ENCODE results near the gene SP140.

SP140 gene

DNA sequence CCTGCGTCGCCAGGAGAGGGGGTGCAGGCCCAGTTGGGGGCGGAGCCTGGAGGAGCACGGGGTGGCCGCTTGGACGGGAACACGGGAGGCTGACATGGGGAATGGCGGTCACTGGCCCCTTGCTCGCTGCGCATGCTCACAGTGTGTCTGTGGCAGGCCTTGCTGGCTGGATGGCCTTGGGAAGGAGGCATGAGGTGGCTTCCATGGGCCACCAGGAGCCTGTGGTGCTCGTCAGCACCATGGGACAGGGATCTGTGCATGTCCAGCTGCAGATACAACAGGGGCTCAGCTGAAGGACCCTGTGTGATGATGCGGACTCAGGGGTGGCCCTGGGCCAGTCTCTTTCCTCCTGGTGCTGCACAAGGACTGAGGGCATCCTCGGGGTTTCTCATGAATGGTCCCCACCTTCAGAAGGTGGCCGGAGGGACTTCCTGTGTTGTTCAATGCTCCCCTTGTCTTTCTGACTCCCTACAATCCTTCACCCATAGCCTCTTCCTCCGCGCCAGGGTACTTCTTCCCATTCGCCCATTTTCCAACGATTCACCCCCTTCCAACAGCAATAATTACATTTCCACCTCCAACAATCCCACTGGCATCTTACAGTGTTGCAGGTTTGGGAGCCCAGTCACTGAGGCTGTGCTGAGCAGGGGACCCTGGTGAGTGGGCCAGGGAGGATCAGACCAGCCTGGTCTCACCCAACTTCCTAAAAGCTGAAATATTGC is 98.0 kb downstream of the SP140 start:
- no peak overlapping the region for H3K4me3 ChIP-seq (ENCODE audit: control insufficient read depth, low read depth, low read length)
- DNase-seq (ENCODE audit: low read depth), result no peak
- TF ChIP-seq, protein P1, sequence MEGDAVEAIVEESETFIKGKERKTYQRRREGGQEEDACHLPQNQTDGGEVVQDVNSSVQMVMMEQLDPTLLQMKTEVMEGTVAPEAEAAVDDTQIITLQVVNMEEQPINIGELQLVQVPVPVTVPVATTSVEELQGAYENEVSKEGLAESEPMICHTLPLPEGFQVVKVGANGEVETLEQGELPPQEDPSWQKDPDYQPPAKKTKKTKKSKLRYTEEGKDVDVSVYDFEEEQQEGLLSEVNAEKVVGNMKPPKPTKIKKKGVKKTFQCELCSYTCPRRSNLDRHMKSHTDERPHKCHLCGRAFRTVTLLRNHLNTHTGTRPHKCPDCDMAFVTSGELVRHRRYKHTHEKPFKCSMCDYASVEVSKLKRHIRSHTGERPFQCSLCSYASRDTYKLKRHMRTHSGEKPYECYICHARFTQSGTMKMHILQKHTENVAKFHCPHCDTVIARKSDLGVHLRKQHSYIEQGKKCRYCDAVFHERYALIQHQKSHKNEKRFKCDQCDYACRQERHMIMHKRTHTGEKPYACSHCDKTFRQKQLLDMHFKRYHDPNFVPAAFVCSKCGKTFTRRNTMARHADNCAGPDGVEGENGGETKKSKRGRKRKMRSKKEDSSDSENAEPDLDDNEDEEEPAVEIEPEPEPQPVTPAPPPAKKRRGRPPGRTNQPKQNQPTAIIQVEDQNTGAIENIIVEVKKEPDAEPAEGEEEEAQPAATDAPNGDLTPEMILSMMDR (IDR thresholded peaks at IDR 0.05; ENCODE audit: control insufficient read depth, insufficient read depth, low read depth, low read length, missing control alignments), result peak; percentile 30

DNA sequence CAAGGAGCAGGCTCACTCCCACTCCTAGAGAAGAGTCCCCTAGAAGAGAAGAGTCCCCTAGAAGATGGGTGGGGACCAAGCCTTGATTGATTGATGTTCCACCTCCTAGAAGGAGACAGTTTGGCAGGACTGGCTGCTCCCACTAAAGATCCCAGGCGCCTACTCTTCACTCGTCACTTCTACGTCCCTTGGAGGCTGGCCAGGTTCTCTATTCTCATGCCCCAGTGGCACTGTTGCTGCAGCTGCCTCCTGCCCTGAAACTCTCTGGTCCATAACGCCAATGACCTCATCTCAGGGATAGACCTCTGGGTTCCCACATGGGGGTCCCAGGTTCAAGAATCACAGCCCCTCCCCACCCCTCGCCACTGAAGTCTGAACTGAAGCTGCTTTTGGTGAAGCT is 99.0 kb downstream of the SP140 start:
- DNase-seq (ENCODE audit: low read depth), result no peak
- TF ChIP-seq, protein P1 (IDR thresholded peaks at IDR 0.05; ENCODE audit: control insufficient read depth, insufficient read depth, low read depth, low read length, missing control alignments), result no peak
- H3K4me3 ChIP-seq (ENCODE audit: control insufficient read depth, low read depth, low read length), result no peak overlapping the region

DNA sequence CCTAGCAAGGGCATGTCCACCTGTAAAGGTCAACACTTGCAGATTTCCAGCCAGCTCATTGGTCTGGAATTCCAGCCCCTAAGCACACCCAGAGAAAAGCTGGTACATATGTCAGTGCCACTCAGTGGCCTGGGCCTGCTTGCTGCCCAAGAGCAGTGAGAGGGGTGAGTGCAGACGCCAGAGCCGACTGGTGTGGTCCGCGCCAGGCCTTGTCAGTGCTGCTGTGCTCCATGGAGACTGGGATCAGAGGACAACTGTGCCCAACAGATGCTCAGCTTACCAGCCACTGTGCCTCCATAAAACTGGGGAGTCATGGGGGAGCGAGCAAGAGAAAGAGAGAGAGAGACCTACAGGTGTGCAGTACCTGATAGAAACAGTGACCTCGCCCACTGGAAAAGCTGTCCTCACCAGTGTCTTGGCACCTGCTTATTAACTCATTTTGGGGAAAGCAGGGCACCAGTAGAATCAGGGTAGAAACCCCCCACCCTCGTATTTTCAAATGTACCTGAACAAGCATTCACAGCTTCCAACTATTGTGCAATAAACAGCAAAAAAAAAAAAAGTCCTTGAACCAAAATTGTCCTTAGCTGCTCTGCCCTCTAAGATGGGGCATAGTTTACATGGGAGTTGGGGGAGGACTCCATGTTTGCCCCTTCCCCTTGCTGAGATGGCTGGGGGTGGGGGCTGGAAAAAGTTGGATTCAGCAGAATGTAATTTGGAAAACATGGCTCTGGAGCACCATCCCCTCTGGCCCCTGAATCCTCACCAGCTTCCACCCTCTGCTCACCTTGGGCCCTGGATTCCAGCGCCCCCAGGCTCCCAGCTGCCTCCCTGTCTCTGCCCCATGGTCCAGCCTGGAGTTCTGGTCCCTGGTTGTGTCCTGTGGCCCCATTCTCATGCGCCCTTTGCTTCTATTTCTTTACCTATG is 100.0 kb downstream of the SP140 start:
- no peak for DNase-seq (ENCODE audit: low read depth)
- TF ChIP-seq, protein P1 (IDR thresholded peaks at IDR 0.05; ENCODE audit: control insufficient read depth, insufficient read depth, low read depth, low read length, missing control alignments), result no peak
- no peak overlapping the region for H3K4me3 ChIP-seq (ENCODE audit: control insufficient read depth, low read depth, low read length)

DNA sequence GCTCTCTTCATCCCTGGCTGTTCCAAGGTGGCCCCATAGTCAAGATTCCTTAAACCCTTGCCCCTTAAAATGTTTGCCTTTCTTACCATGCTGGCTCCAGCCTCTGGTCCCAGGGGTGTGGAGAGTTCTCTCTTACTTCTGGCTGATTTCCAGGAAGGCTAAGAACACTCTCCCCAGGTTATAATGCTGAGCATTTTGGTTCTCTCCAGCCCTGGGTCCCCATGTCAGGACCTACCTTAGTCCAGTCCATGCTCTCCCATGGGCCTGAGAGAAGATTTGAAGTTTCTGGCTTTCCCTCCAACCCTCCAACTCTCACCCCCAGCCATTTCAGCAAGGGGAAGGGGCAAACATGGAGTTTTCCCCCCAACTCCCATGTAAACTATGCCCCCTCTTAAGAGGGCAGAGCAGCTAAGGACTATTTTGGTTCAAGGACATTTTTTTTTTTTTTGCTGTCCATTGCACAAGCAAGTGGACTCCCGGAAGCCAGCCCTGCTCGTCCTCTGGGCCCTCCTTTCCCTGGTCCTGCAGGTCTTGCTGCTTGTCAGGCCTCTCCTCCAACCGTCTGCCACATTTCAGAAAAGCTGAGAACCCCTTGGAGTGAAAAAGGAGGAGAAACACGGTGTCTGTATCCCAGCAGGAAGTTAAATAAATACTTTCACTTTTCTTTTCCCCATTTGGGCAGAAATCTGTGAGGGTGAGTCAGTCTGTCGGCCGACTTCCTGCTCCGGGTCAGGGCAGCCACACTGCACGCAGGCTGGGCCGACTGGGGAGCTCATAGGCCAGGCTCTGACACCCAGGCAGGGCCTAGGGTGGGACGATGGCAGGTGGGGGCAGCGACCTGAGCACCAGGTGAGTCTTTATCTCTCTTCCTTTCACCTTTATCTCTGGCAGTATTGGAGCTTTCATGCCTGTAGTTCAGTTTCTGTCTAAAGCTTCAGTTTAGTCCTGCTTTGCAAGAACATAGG is 101.2 kb downstream of the SP140 start, which contains the start of gene SP140L:
Gene SP140L (plus strand): TSS at position 741 of the 965 bp plus-strand sequence. CDS start 77 bp downstream, at position 818.
- H3K4me3 ChIP-seq (ENCODE audit: control insufficient read depth, low read depth, low read length), result peak within 1 kb of the TSS; percentile 37
- TF ChIP-seq, protein P1 (IDR thresholded peaks at IDR 0.05; ENCODE audit: control insufficient read depth, insufficient read depth, low read depth, low read length, missing control alignments), result no peak
- peak; percentile 44 for DNase-seq (ENCODE audit: low read depth)

DNA sequence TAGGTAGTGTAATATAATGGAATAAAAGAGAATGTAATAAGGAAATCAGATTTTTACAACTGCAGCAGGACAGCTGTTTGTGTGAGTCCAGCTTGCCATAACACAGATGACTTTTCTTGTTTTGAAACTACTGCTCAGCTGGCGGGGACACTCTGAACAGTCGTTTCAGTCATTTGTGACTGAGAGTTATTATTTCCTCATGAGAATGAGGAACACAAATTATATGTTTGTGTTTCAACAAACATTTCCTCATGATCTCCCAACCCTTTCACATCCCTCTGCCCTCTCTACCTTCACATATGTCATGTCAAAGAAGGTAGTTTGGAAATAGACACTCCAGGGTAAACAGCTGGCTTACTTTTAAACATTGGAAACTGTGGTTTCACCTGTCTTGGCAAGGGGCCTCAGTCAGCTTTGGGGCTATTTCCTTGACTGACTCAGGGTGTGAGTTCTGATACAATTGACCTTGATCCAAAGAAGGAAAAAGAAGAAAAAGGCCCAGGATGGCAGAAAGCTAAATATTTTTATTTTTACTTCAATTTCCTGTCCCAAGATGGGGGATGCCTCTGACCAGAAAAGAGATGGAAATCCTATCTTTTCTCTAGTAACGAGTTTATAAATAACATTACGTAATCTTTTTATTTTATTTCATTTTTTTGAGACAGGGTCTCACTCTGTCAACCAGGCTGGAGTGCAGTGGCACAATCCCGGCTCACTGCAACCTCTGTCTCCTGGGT is 102.0 kb downstream of the SP140 start:
- TF ChIP-seq, protein P1 (IDR thresholded peaks at IDR 0.05; ENCODE audit: control insufficient read depth, insufficient read depth, low read depth, low read length, missing control alignments), result no peak
- peak overlapping the region; percentile 37 for H3K4me3 ChIP-seq (ENCODE audit: control insufficient read depth, low read depth, low read length)
- DNase-seq (ENCODE audit: low read depth), result no peak

All from AG09309 (cell line).